ENCODE data around the gene ALOX12B. TPM values are rescaled to one million over a fixed set of nuclear protein-coding genes. Genes with fewer than 3 reads are reported as not detected.

The ALOX12B gene
- total RNA-seq, 1 donor from 2014 or later: 0.35 TPM

GRCh38 chr17:8071496-8071895 is 16.0 kb downstream of the ALOX12B start:
- no peak for TF ChIP-seq CTCF (conservative IDR thresholded peaks at IDR 0.05; ENCODE audit: low read depth, low read length)
- no peak overlapping the region for H3K4me3 ChIP-seq (ENCODE audit: low read depth, low read length)
- DNase-seq (ENCODE audit: low read depth): no peak

GRCh38 chr17:8069587-8069860 is 18.0 kb downstream of the ALOX12B start:
- TF ChIP-seq CTCF (conservative IDR thresholded peaks at IDR 0.05; ENCODE audit: low read depth, low read length): no peak
- DNase-seq (ENCODE audit: low read depth): no peak
- H3K4me3 ChIP-seq (ENCODE audit: low read depth, low read length): no peak overlapping the region

- DNase-seq (ENCODE audit: low read depth): no peak
- H3K4me3 ChIP-seq (ENCODE audit: low read depth, low read length): no peak overlapping the region
- no peak for TF ChIP-seq CTCF (conservative IDR thresholded peaks at IDR 0.05; ENCODE audit: low read depth, low read length)
Observed at GRCh38 chr17:8068736-8069586, 18.6 kb downstream of the ALOX12B start.

- H3K4me3 ChIP-seq (ENCODE audit: low read depth, low read length): no peak overlapping the region
- TF ChIP-seq CTCF (conservative IDR thresholded peaks at IDR 0.05; ENCODE audit: low read depth, low read length): no peak
- no peak for DNase-seq (ENCODE audit: low read depth)
Observed at GRCh38 chr17:8067806-8068205, 19.7 kb downstream of the ALOX12B start.

GRCh38 chr17:8066841-8067775 is 20.4 kb downstream of the ALOX12B start:
- no peak for TF ChIP-seq CTCF (conservative IDR thresholded peaks at IDR 0.05; ENCODE audit: low read depth, low read length)
- H3K4me3 ChIP-seq (ENCODE audit: low read depth, low read length): no peak overlapping the region
- DNase-seq (ENCODE audit: low read depth): no peak

- DNase-seq (ENCODE audit: low read depth): no peak
- H3K4me3 ChIP-seq (ENCODE audit: low read depth, low read length): no peak overlapping the region
Observed at GRCh38 chr17:8064561-8065019, 22.9 kb downstream of the ALOX12B start.

More at GRCh38 chr17:8064561-8065019, 22.9 kb downstream of the ALOX12B start:
- TF ChIP-seq CTCF (conservative IDR thresholded peaks at IDR 0.05; ENCODE audit: low read depth, low read length): no peak
